8988T (cell line): ENCODE data around the gene THOC1.

ENCODE experiments used
- DNase-seq: peaks from one replicate; pipeline ENCODE4 v3.0.0; 2011

The THOC1 gene

GRCh38 chr18:213505-213904, 54.3 kb downstream of the THOC1 start:
- DNase-seq, result no peak

DNA sequence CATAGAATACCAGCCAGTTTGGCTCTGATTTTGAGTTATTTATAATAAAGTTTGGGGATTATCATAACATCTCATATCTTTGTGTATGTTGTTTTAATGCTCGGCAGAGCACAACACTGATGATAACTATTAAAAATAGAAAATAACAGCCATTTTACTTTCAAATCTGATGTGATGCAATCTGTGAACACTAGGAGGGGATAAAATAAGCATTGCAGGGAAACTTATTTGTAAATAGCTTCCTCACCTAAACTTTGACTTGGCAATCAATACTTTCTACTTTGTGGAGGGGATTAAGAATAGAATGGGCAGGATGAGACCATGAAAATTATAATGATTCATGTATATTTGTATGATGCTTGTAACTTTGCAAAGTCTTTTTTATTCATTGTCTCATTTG, 55.1 kb downstream of the THOC1 start:
- no peak for DNase-seq

GRCh38 chr18:211582-211981, 56.3 kb downstream of the THOC1 start:
- DNase-seq, result no peak

GRCh38 chr18:210733-211132, 57.1 kb downstream of the THOC1 start:
- DNase-seq, result no peak

- DNase-seq, result no peak
Observed at GRCh38 chr18:210075-210474, 57.8 kb downstream of the THOC1 start.

DNA sequence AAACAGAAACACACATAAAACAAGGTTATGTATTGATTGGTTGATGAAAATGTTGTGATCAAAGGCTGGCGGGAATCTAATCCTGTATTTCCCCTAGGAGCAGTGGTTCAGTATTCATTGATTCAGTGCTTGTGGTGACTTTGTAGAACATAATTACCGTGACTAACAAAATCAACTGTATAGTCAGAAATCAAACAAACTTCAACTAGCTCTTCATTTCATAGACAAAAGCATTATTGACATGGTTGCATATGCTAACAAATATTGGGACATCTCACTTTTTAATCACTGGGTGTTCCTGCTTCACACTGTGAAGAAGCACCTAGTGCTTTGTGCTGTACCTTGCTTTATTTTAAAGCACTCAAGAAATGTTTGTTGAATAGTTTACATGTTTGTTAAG, 68.1 kb downstream of the THOC1 start:
- no peak for DNase-seq

GRCh38 chr18:199214-199613, 68.6 kb downstream of the THOC1 start:
- no peak for DNase-seq

DNA sequence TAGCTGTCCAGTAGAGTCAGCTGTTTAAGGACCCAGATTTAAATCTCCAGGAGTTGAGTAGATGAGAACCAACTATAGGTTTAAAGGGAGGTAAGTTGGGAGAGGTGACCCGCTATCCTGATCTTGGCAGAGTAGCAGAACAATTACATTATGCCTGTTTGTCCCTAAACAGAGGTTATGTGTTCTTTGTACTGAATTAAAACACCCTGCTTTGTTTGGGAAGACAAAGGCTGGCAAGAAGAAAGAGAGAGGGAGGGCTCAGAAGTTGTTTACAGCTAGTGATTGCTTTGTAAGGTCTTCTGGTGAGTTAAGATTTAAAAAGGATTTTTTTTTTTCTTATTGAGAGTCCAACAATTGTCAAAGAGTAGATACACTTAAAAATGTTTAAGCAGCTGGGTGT, 72.2 kb downstream of the THOC1 start:
- no peak for DNase-seq

- DNase-seq, result no peak
Observed at GRCh38 chr18:192801-193200, 75.0 kb downstream of the THOC1 start.

- DNase-seq, result no peak
Observed at GRCh38 chr18:191725-192124, 76.1 kb downstream of the THOC1 start.

DNA sequence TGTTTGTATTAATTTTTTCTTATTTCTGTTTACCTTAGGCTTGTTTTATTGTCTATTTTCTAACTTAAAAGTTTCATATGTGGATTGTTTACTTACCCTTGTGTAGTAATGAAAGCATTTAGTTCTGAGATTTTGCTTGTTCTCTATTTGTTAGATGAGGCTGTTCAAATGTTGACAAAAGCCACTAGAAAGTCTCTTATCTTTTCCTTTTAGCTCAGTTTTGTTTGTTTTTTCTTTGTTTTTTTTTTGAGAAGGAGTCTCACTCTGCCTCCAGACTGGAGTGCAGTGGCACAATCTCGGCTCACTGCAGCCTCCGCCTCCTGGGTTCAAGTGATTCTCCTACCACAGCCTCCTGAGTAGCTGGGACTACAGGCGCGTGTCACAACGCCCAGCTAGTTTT, 78.6 kb downstream of the THOC1 start:
- DNase-seq, result no peak

GRCh38 chr18:183769-184168, 84.1 kb downstream of the THOC1 start:
- DNase-seq, result no peak

GRCh38 chr18:181711-182110, 86.1 kb downstream of the THOC1 start:
- no peak for DNase-seq

GRCh38 chr18:179499-179898, 88.3 kb downstream of the THOC1 start:
- DNase-seq, result no peak

DNA sequence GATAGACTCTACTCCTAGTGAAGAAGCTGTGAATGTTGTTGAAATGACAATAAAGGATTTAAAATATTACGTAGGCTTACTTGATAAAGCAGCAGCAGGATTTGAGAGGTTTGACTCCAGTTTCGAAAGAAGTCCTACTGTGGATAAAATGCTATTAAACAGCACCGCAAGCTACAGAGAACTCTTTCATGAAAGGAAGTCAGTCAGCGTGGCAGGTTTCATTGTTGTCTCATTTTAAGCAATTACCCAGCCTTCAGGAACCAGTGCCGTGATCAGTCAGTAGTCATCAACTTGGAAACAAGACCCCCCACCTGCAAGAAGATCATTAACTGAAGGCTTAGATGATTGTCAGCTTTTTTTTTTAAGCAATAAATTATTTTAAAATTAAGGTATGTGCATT, 95.5 kb downstream of the THOC1 start:
- DNase-seq, result no peak
